HG03066 (cell line): ENCODE measurements around the gene BRSK1.

Experiments
- ATAC-seq: cut with Tn5 transposase; IDR thresholded peaks from one replicate; pipeline ENCODE4 v1.9.1; 2021; ENCODE audit warnings: low read depth; ENCODE audit not compliant: unreplicated experiment

The BRSK1 gene

GRCh38 chr19:55283548-55284377, at the start of gene BRSK1:
Gene BRSK1, plus strand, starts transcription at chr19:55283997. Its CDS starts 446 bp downstream, at chr19:55284443.
- no peak for ATAC-seq

GRCh38 chr19:55238030-55238429, 45.8 kb upstream of the BRSK1 start:
- ATAC-seq: no peak

DNA sequence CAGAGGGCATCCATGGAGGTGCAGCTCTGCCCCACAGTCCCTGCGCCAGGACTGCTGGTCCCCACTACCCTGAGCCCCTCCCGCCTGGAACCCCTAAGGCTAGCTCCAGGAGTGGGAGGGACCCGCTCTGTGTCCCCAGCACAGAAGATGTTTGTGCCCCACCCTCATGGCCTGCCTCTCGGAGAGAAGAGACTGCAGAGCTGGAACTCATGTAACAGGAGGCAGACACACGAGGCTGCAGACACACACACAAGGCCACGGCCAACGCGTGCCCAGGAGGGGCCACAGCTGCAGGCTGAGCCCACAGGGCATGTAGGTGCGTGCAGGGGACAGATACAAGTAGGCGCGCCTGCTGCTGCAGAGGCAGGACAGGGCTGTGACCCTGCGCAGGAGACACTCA, 44.8 kb upstream of the BRSK1 start:
- ATAC-seq: no peak

DNA sequence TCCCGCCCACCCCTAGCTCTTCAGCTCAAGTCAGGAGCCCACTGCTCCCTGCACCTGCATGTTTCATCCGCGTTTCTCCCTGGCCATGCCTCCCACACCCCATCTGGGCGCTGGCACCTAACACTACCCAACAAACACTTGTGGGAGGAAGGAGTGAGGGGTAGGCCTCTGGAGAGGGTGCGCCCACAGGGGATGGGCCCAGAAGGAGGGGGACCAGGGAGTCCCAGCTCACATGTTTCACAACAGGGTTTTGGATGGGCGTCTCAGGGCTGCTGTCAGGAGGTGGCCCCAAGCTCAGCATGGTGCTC, 43.1 kb upstream of the BRSK1 start:
- ATAC-seq: no peak

- no peak for ATAC-seq
Observed at GRCh38 chr19:55241143-55241934, 42.5 kb upstream of the BRSK1 start.

DNA sequence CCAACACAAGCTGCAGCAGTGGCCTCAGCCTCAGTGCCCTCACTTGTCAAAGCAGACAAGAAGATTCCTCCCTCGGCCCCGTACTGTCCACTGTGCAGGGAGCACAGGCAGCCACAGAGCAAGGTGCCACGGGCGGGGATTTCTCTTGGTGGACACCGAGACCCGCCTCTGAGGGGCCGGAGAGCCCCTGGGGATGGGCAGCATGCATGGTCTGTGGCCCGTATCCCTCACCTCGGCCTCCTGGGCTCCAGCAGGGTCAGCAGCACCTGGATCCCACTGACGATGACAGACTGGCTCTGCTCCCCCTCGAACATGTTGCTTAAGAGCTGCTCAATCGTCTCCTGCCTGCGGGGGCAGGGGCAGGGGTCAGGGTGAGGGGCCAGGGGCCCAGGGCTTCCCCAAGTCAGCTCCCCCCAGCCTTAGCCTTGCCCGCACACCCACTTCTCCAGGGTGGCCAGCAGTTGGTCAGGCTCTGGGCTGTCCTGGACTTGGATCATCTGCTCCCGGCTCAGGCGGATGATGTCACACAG, 41.8 kb upstream of the BRSK1 start:
- ATAC-seq: no peak

- no peak for ATAC-seq
Observed at GRCh38 chr19:55242517-55242916, 41.3 kb upstream of the BRSK1 start.

- no peak for ATAC-seq
Observed at GRCh38 chr19:55244004-55244680, 39.7 kb upstream of the BRSK1 start.

GRCh38 chr19:55245236-55245904, 38.4 kb upstream of the BRSK1 start:
- no peak for ATAC-seq

DNA sequence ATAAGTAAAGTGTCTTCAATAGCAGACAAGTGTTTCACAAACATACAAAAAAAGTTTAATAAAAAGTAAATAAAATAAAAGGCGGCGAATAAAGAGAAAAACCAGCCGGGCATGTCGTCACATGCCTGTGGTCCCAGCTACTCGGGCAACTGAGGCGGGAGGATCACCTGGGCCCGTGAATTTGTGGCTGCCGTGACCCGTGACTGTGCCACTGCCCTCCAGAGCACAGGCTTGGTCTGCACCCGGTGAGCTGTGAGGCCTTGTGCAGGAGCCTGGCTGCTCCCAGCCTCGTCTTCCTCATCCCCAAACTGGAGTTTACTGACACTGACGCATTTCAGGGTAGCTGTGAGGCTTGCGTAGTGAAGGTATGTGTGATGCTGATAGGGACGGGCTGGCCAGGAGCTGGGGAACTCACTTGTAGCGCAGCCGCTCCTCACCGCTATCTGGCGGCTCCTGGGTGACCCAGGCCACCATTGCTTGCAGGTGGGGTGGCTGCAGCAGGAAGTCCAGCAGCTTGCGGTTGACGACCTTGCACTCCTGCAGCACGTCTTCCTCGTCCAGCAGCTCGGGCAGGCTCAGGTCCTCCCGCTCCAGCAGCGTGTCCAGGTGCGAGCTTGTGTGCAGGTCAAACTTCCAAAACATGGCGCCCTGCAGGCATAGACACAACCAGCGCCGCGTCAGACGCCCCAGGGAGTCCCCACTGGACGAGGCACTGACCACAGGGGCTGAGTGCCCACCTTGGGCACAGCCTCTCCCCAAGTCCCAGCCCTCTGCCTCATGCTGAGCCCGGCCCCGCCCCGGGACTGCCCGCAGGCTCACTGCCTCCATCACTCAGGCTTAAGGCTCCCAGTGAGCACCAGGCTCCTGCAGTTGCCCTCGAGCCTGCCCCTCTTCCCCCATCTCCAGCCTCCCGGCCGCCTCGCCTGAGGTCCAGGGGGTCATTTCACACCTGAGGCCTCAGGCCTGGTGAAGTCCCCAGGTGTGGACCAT, 37.0 kb upstream of the BRSK1 start:
- no peak for ATAC-seq

DNA sequence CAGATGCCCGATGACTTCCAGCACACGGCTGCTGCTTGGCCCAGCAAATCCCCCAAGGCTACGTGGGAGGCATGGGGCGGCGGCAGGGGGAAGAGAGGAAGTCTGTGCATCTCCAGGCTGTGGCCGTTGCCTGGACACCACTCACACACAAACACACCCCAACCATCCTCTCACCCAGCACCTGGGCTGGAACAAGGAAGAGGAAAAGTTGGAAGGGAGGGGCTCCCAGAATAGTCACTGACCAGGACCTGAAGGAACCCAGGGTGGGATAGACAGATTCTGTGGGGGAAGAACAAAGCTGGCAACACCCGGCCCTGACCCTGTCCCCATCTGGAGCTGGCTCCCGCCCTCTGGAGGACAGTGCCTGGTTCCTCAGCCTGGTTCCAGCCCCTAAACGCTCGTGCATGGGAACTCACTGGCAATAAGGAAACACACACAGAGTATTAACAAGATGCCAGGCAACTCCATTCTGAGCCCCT, 36.1 kb upstream of the BRSK1 start:
- no peak for ATAC-seq

GRCh38 chr19:55248166-55248675, 35.6 kb upstream of the BRSK1 start:
- ATAC-seq: no peak

DNA sequence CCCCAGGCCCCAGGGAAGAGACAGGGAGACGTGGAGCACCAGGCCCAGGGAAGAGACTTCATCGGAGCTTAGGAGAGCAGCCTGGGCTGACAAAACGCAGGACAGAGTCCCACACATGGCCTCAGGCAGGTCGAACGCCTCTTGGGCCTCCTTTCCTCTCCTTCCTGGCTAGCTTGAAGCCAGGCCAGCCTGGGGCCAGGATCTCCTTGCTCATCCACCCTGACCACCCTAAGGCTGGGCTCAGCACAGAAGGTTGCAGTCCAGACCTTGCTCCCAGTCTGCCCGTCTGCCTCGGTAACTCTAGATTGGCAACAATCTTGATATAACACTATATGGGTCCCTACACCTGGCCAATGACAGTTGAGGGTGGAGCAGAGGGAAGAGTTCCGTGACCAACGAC, 35.1 kb upstream of the BRSK1 start:
- no peak for ATAC-seq

GRCh38 chr19:55249841-55250240, 34.0 kb upstream of the BRSK1 start:
- no peak for ATAC-seq

GRCh38 chr19:55250262-55251036, 33.3 kb upstream of the BRSK1 start:
- ATAC-seq: no peak

- ATAC-seq: no peak
Observed at GRCh38 chr19:55251341-55252081, 32.3 kb upstream of the BRSK1 start.

DNA sequence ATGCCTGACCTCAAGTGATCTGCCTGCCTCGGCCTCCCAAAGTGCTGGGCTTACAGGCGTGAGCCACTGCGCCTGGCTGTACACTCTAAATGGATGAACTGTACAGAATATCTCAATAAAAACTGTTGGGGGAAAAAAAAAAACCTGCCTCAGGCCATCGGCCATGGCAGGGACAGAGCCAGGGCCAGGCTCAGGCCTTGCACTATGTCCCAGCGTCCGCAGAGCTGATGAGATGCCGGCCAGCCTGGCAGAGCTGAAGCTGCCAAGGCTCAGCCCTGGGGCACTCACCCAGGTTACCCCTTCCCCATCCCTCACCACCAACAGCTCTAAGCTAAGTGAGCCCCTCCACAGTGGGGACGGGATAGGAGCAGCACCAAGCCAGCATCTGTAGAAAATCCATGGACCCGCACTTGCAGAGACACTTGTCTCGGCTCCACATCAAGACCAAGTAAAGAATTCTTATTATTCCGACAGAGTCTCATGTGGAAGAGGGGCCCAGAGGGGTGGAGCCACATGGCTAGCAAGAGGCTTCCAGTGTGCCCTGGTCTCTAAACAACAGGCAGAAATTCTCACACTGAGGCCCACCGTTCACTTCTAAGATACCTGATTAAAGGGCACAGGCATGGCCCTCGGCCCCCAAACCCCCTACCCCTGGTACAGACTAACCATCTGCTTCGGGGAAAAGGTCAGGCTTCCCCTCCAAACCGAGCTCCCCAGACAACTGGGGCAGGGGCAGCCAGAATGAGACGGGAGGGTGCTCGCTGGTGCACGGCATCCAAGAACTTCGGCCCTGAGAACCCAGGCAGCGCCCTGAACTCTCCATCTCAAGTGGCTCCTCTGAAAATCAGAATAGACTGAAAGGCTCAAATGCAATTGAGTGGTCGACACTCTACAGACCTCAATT, 30.8 kb upstream of the BRSK1 start:
- ATAC-seq: no peak
